ENCODE results near the gene NHP2. TPM values are rescaled to one million over a fixed set of nuclear protein-coding genes. Genes with fewer than 3 reads are reported as not detected.

The NHP2 gene
- total and polyA plus RNA-seq, 2 experiments from 2014 or later, result 435 to 455 TPM

DNA sequence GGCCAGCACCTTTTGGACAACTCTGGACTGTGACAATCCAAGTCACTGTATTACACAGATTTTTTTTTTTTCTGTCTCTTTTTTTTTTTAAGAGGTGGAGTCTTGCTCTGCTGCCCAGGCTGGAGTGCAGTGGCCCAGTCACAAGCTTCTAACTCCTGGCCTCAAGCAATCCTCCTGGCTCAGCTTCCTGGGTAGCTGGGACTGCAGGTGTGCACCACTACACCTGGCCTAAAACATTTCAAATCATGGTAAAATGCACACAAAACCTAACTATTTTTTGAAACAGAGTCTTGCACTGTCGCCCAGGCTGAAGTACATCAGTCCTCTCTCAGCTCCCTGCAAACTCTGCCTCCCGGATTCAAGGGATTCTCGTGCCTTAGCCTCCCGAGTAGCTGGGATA lies 47.6 kb downstream of the NHP2 start:
- ATAC-seq (no peak), DNase-seq (ENCODE audit: low spot score) (no peak)
- no peaks in the 10 kb centered on the region for H3K79me2 ChIP-seq (replicated peaks; ENCODE audit: insufficient read depth)
- Mint-ChIP-seq H3K27me3 (ENCODE audit: insufficient read depth, low read depth, poor library complexity) (peaks cover 12% of the 10 kb centered on the region), H3K9me3 (no peaks in the 10 kb centered on the region), H3K4me3 (no peak overlapping the region), H3K36me3 (ENCODE audit: low read depth) (no peaks in the 10 kb centered on the region; the same call in 2 of the 3 replicates), H3K4me1 (peaks cover 14% of the 10 kb centered on the region; the same call in 2 of the 3 replicates), H3K27ac (no peak overlapping the region)
- H4K20me1 ChIP-seq (replicated peaks; ENCODE audit: insufficient read depth), result no peaks in the 10 kb centered on the region
- H3K4me3 ChIP-seq, result no peak overlapping the region
- no peaks in the 10 kb centered on the region for H3K36me3 ChIP-seq (ENCODE audit: insufficient read depth)
- H3F3A ChIP-seq (replicated peaks; ENCODE audit: low read depth), result no peaks in the 10 kb centered on the region
- H3K27ac ChIP-seq (ENCODE audit: low read depth), result no peak overlapping the region
- no peak overlapping the region for H2AFZ ChIP-seq
- peaks cover 9% of the 10 kb centered on the region; the same call in 1 of the 2 replicates for H3K4me1 ChIP-seq (ENCODE audit: insufficient read depth)
- H3K27me3 ChIP-seq (ENCODE audit: insufficient read depth), result no peaks in the 10 kb centered on the region
- TF ChIP-seq STAT1 (IDR thresholded peaks at IDR 0.05; ENCODE audit: unreplicated experiment), result no peak
- TF ChIP-seq, protein P1, sequence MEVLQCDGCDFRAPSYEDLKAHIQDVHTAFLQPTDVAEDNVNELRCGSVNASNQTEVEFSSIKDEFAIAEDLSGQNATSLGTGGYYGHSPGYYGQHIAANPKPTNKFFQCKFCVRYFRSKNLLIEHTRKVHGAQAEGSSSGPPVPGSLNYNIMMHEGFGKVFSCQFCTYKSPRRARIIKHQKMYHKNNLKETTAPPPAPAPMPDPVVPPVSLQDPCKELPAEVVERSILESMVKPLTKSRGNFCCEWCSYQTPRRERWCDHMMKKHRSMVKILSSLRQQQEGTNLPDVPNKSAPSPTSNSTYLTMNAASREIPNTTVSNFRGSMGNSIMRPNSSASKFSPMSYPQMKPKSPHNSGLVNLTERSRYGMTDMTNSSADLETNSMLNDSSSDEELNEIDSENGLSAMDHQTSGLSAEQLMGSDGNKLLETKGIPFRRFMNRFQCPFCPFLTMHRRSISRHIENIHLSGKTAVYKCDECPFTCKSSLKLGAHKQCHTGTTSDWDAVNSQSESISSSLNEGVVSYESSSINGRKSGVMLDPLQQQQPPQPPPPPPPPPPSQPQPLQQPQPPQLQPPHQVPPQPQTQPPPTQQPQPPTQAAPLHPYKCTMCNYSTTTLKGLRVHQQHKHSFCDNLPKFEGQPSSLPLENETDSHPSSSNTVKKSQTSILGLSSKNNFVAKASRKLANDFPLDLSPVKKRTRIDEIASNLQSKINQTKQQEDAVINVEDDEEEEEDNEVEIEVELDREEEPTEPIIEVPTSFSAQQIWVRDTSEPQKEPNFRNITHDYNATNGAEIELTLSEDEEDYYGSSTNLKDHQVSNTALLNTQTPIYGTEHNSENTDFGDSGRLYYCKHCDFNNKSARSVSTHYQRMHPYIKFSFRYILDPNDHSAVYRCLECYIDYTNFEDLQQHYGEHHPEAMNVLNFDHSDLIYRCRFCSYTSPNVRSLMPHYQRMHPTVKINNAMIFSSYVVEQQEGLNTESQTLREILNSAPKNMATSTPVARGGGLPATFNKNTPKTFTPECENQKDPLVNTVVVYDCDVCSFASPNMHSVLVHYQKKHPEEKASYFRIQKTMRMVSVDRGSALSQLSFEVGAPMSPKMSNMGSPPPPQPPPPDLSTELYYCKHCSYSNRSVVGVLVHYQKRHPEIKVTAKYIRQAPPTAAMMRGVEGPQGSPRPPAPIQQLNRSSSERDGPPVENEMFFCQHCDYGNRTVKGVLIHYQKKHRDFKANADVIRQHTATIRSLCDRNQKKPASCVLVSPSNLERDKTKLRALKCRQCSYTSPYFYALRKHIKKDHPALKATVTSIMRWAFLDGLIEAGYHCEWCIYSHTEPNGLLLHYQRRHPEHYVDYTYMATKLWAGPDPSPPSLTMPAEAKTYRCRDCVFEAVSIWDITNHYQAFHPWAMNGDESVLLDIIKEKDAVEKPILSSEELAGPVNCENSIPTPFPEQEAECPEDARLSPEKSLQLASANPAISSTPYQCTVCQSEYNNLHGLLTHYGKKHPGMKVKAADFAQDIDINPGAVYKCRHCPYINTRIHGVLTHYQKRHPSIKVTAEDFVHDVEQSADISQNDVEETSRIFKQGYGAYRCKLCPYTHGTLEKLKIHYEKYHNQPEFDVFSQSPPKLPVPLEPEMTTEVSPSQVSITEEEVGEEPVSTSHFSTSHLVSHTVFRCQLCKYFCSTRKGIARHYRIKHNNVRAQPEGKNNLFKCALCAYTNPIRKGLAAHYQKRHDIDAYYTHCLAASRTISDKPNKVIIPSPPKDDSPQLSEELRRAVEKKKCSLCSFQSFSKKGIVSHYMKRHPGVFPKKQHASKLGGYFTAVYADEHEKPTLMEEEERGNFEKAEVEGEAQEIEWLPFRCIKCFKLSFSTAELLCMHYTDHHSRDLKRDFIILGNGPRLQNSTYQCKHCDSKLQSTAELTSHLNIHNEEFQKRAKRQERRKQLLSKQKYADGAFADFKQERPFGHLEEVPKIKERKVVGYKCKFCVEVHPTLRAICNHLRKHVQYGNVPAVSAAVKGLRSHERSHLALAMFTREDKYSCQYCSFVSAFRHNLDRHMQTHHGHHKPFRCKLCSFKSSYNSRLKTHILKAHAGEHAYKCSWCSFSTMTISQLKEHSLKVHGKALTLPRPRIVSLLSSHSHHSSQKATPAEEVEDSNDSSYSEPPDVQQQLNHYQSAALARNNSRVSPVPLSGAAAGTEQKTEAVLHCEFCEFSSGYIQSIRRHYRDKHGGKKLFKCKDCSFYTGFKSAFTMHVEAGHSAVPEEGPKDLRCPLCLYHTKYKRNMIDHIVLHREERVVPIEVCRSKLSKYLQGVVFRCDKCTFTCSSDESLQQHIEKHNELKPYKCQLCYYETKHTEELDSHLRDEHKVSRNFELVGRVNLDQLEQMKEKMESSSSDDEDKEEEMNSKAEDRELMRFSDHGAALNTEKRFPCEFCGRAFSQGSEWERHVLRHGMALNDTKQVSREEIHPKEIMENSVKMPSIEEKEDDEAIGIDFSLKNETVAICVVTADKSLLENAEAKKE (CRISPR knock-in tag; IDR thresholded peaks at IDR 0.05), result no peak
- TF ChIP-seq, protein P2, sequence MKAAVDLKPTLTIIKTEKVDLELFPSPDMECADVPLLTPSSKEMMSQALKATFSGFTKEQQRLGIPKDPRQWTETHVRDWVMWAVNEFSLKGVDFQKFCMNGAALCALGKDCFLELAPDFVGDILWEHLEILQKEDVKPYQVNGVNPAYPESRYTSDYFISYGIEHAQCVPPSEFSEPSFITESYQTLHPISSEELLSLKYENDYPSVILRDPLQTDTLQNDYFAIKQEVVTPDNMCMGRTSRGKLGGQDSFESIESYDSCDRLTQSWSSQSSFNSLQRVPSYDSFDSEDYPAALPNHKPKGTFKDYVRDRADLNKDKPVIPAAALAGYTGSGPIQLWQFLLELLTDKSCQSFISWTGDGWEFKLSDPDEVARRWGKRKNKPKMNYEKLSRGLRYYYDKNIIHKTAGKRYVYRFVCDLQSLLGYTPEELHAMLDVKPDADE (IDR thresholded peaks at IDR 0.05), result no peak
- no peak for TF ChIP-seq NANOG (IDR thresholded peaks at IDR 0.05; ENCODE audit: borderline replicate concordance)
- TF ChIP-seq EZH2 (IDR thresholded peaks at IDR 0.05; ENCODE audit: low read depth, unreplicated experiment), result no peak
- TF ChIP-seq, protein P3, sequence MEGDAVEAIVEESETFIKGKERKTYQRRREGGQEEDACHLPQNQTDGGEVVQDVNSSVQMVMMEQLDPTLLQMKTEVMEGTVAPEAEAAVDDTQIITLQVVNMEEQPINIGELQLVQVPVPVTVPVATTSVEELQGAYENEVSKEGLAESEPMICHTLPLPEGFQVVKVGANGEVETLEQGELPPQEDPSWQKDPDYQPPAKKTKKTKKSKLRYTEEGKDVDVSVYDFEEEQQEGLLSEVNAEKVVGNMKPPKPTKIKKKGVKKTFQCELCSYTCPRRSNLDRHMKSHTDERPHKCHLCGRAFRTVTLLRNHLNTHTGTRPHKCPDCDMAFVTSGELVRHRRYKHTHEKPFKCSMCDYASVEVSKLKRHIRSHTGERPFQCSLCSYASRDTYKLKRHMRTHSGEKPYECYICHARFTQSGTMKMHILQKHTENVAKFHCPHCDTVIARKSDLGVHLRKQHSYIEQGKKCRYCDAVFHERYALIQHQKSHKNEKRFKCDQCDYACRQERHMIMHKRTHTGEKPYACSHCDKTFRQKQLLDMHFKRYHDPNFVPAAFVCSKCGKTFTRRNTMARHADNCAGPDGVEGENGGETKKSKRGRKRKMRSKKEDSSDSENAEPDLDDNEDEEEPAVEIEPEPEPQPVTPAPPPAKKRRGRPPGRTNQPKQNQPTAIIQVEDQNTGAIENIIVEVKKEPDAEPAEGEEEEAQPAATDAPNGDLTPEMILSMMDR (conservative IDR thresholded peaks at IDR 0.05; ENCODE audit: low read depth in 2 of 2), result no peak
- no peak overlapping the region for H3K4me2 ChIP-seq
- no peaks in the 10 kb centered on the region for H3K9me2 ChIP-seq (ENCODE audit: insufficient read depth)
